Astrocyte (in vitro differentiated cells and primary cell): ENCODE data around the gene RNF123. TPM values are rescaled to one million over a fixed set of nuclear protein-coding genes. Genes with fewer than 3 reads are reported as not detected.
A peak's percentile ranks its signal among the peaks of the same experiment; 100 is the strongest.

ENCODE experiments used
- DNase-seq: peaks from one replicate; pipeline ENCODE4 v3.0.0-alpha.2; 2010; ENCODE audit warnings: low read depth
- FAIRE-seq: peaks from 2 replicates; lab custom pipeline; 2011; peaks lifted over from hg19 to GRCh38; lab: Jason Lieb, UNC
- H2AFZ ChIP-seq: 2 replicates; pipeline ENCODE4 v1.6.0; 2012; ENCODE audit warnings: low read depth, low read length, inconsistent platforms
- H3K27ac ChIP-seq: 2 replicates; pipeline ENCODE4 v1.5.1; 2011; ENCODE audit warnings: low read depth, low read length, inconsistent platforms
- H3K27me3 ChIP-seq: 2 replicates; pipeline ENCODE4 v1.6.0; 2011; ENCODE audit warnings: low read length, inconsistent platforms; ENCODE audit not compliant: insufficient read depth
- H3K36me3 ChIP-seq: 2 replicates; pipeline ENCODE4 v1.5.1; 2011; ENCODE audit warnings: low read length, inconsistent platforms; ENCODE audit not compliant: insufficient read depth
- H3K4me1 ChIP-seq: 2 replicates; pipeline ENCODE4 v1.5.1; 2011; ENCODE audit warnings: low read length, inconsistent platforms; ENCODE audit not compliant: insufficient read depth
- H3K4me2 ChIP-seq: 2 replicates; pipeline ENCODE4 v1.6.0; 2012; ENCODE audit warnings: low read length, inconsistent platforms
- H3K4me3 ChIP-seq: 2 replicates; pipeline ENCODE4 v1.5.1; 2011; ENCODE audit warnings: low read depth, mild to moderate bottlenecking, low read length, inconsistent platforms; ENCODE audit not compliant: insufficient read depth
- H3K79me2 ChIP-seq: 2 replicates; pipeline ENCODE4 v1.6.0; 2012; ENCODE audit warnings: mild to moderate bottlenecking, low read length, inconsistent platforms; ENCODE audit not compliant: insufficient read depth
- H3K9ac ChIP-seq: 2 replicates; pipeline ENCODE4 v1.6.0; 2012; ENCODE audit warnings: mild to moderate bottlenecking, low read length, inconsistent platforms
- H3K9me3 ChIP-seq: 2 replicates; pipeline ENCODE4 v1.5.1; 2012; ENCODE audit warnings: low read depth, mild to moderate bottlenecking, low read length, inconsistent platforms; ENCODE audit not compliant: insufficient read depth
- H4K20me1 ChIP-seq: 2 replicates; pipeline ENCODE4 v1.6.0; 2012; ENCODE audit warnings: low read length, inconsistent platforms; ENCODE audit not compliant: insufficient read depth
- H3K27ac Mint-ChIP-seq: one replicate; pipeline ENCODE4 v1.8.0; 2021; ENCODE audit warnings: mild to moderate bottlenecking, mixed read lengths; ENCODE audit not compliant: unreplicated experiment
- H3K27me3 Mint-ChIP-seq: one replicate; pipeline ENCODE4 v1.8.0; 2021; ENCODE audit warnings: low read depth, mixed read lengths; ENCODE audit not compliant: unreplicated experiment
- H3K36me3 Mint-ChIP-seq: one replicate; pipeline ENCODE4 v1.8.0; 2021; ENCODE audit warnings: low read depth, mixed read lengths; ENCODE audit not compliant: unreplicated experiment
- H3K4me1 Mint-ChIP-seq: one replicate; pipeline ENCODE4 v1.8.0; 2021; ENCODE audit warnings: low read depth, mixed read lengths; ENCODE audit not compliant: unreplicated experiment
- H3K4me3 Mint-ChIP-seq: one replicate; pipeline ENCODE4 v1.8.0; 2021; ENCODE audit warnings: mild to moderate bottlenecking, moderate library complexity, mixed read lengths; ENCODE audit not compliant: unreplicated experiment
- H3K9me3 Mint-ChIP-seq: one replicate; pipeline ENCODE4 v1.8.0; 2021; ENCODE audit warnings: mild to moderate bottlenecking, mixed read lengths; ENCODE audit not compliant: unreplicated experiment
- CTCF ChIP-seq: IDR thresholded peaks from 2 replicates; pipeline ENCODE4 v1.5.1; 2011; ENCODE audit warnings: low read depth, mild to moderate bottlenecking, inconsistent platforms, low read length, moderate library complexity; ENCODE audit not compliant: insufficient read depth
- EZH2 ChIP-seq: IDR thresholded peaks from 2 replicates; pipeline ENCODE4 v1.6.1; 2012; ENCODE audit warnings: mild to moderate bottlenecking, low read length, inconsistent platforms; ENCODE audit not compliant: insufficient read depth
- total RNA-seq: library from RNA; stranded (reverse); gene quantifications from 2 replicates; pipeline ENCODE4 v1.2.1, GENCODE V29; 2021

RNF123 gene
- total RNA-seq, 1 donor from 2014 or later, result 40.9 TPM

GRCh38 chr3:49719214-49719884 lies 30.0 kb downstream of the RNF123 start, which contains the start of gene AMIGO3:
AMIGO3 (minus strand) TSS chr3:49719684; CDS start chr3:49719465, 219 bp downstream.
- TF ChIP-seq EZH2, result no peak
- TF ChIP-seq CTCF, result peak; percentile 24
- Mint-ChIP-seq H3K4me3 (peak within 1 kb of the TSS; percentile 72), H3K9me3 (peaks cover 3% of the 10 kb centered on the region), H3K4me1 (peaks cover 10% of the 10 kb centered on the region), H3K36me3 (peaks cover 15% of the 10 kb centered on the region), H3K27me3 (no peaks in the 10 kb centered on the region), H3K27ac (peak within 1 kb of the TSS; percentile 20)
- Histone ChIP-seq H3K27ac (no peak within 1 kb of the TSS), H2AFZ (no peak within 1 kb of the TSS), H3K36me3 (peaks cover 3% of the 10 kb centered on the region), H3K79me2 (peaks cover 30% of the 10 kb centered on the region), H3K9ac (no peak within 1 kb of the TSS), H3K9me3 (no peaks in the 10 kb centered on the region), H4K20me1 (peaks cover 55% of the 10 kb centered on the region), H3K27me3 (no peaks in the 10 kb centered on the region), H3K4me1 (peaks cover 21% of the 10 kb centered on the region), H3K4me2 (peak within 1 kb of the TSS; percentile 86), H3K4me3 (peak within 1 kb of the TSS; percentile 51)
- no peak for FAIRE-seq
- peak; percentile 80 for DNase-seq

- no peak overlapping the region for H3K4me3 ChIP-seq
- peaks cover 26% of the 10 kb centered on the region for H3K4me1 ChIP-seq
- H3K4me3 Mint-ChIP-seq, result peak overlapping the region; percentile 62
- peaks cover 8% of the 10 kb centered on the region for H3K36me3 Mint-ChIP-seq
- H3K9ac ChIP-seq, result no peak overlapping the region
- no peaks in the 10 kb centered on the region for H3K27me3 ChIP-seq
- H3K4me2 ChIP-seq, result no peak overlapping the region
- TF ChIP-seq EZH2 (no peak), CTCF (no peak)
- H3K9me3 Mint-ChIP-seq, result peaks cover 3% of the 10 kb centered on the region
- DNase-seq, result no peak
- no peak overlapping the region for H3K27ac ChIP-seq
- no peaks in the 10 kb centered on the region for H3K9me3 ChIP-seq
- FAIRE-seq, result no peak
- H3K27ac Mint-ChIP-seq, result no peak overlapping the region
- H3K4me1 Mint-ChIP-seq, result peaks cover 10% of the 10 kb centered on the region
- H4K20me1 ChIP-seq, result peaks cover 54% of the 10 kb centered on the region
- no peak overlapping the region for H2AFZ ChIP-seq
- peaks cover 33% of the 10 kb centered on the region for H3K79me2 ChIP-seq
- no peaks in the 10 kb centered on the region for H3K27me3 Mint-ChIP-seq
- peaks cover 3% of the 10 kb centered on the region for H3K36me3 ChIP-seq
These were observed 31.7 kb downstream of the RNF123 start for GRCh38 chr3:49720855-49721595.

- H3K27ac Mint-ChIP-seq, result no peak overlapping the region
- peak overlapping the region; percentile 62 for H3K4me3 Mint-ChIP-seq
- H3K36me3 Mint-ChIP-seq, result peaks cover 6% of the 10 kb centered on the region
These were observed 32.2 kb downstream of the RNF123 start for GRCh38 chr3:49721596-49721895.

More at GRCh38 chr3:49721596-49721895, 32.2 kb downstream of the RNF123 start:
- H3K27me3 ChIP-seq, result no peaks in the 10 kb centered on the region
- DNase-seq (no peak), FAIRE-seq (no peak)
- H2AFZ ChIP-seq, result no peak overlapping the region
- peaks cover 26% of the 10 kb centered on the region for H3K4me1 ChIP-seq
- H3K4me1 Mint-ChIP-seq, result peaks cover 10% of the 10 kb centered on the region
- peaks cover 3% of the 10 kb centered on the region for H3K36me3 ChIP-seq
- H3K27ac ChIP-seq, result no peak overlapping the region
- H3K4me2 ChIP-seq, result no peak overlapping the region
- peaks cover 33% of the 10 kb centered on the region for H3K79me2 ChIP-seq
- TF ChIP-seq EZH2, result no peak
- no peak for TF ChIP-seq CTCF
- H4K20me1 ChIP-seq, result peaks cover 48% of the 10 kb centered on the region
- peaks cover 3% of the 10 kb centered on the region for H3K9me3 Mint-ChIP-seq
- no peaks in the 10 kb centered on the region for H3K9me3 ChIP-seq
- H3K4me3 ChIP-seq, result no peak overlapping the region
- no peaks in the 10 kb centered on the region for H3K27me3 Mint-ChIP-seq
- H3K9ac ChIP-seq, result no peak overlapping the region
